ENCODE measurements around the gene FAM135A. TPM values are rescaled to one million over a fixed set of nuclear protein-coding genes. Genes with fewer than 3 reads are reported as not detected.
A peak's percentile ranks its signal among the peaks of the same experiment; 100 is the strongest.

Gene FAM135A
- total and polyA plus RNA-seq, 9 of the 15 experiments (the other 6 are each of a cell fraction or from before 2014, with no cell fraction given) = 7.4 to 32.9 (median 19.2) TPM

- TF ChIP-seq KDM5B (IDR thresholded peaks at IDR 0.05; ENCODE audit: insufficient replicate concordance, low read depth, low read length) (peak; percentile 95), PBX2 (CRISPR knock-in tag; IDR thresholded peaks at IDR 0.05; ENCODE audit: low read depth) (no peak), PBX2 (tag; conservative IDR thresholded peaks at IDR 0.05; ENCODE audit: low read depth) (no peak), EP400 (IDR thresholded peaks at IDR 0.05) (peak; percentile 54; the same call in 1 of the 2 replicates), TCF7 (IDR thresholded peaks at IDR 0.05; ENCODE audit: borderline replicate concordance) (no peak), ZNF354B (CRISPR knock-in tag; IDR thresholded peaks at IDR 0.05) (no peak), BACH1 (tag; IDR thresholded peaks at IDR 0.05) (no peak), FOXO4 (CRISPR knock-in tag; IDR thresholded peaks at IDR 0.05) (no peak), YBX1 (IDR thresholded peaks at IDR 0.05) (no peak), HOXB6 (CRISPR knock-in tag; IDR thresholded peaks at IDR 0.05; ENCODE audit: borderline replicate concordance) (no peak), UBTF (IDR thresholded peaks at IDR 0.05; ENCODE audit: borderline replicate concordance in 1 of 2, low read depth in 2 of 2, low read length in 2 of 2) (0 out of 4 replicates have a peak, but pooled peaks of 1 of the 2 experiments have one; percentile 14), POLR2AphosphoS5 (IDR thresholded peaks at IDR 0.05; ENCODE audit: control insufficient read depth, insufficient read depth, low read depth, low read length) (peak; percentile 93), E2F8 (IDR thresholded peaks at IDR 0.05; ENCODE audit: low read depth, partially characterized antibody) (no peak), ZNF57 (CRISPR knock-in tag; IDR thresholded peaks at IDR 0.05) (no peak), DPF2 (IDR thresholded peaks at IDR 0.05) (0 out of 2 replicates have a peak, but pooled peaks have one; percentile 4), SOX6 (IDR thresholded peaks at IDR 0.05) (no peak)
Observed at GRCh38 chr6:70413114-70413991, at the start of gene FAM135A (continued).
